NCI-H460 (cell line): ENCODE data around the gene CASP9. TPM values are rescaled to one million over a fixed set of nuclear protein-coding genes. Genes with fewer than 3 reads are reported as not detected.
"Not testable (repeated sequence)": the region's sequence is repeated elsewhere in the genome, so short reads cannot be mapped to it uniquely, and the experiment has no call there.

Experiments
- DNase-seq: peaks from one replicate; pipeline ENCODE4 v3.0.0-alpha.2; 2016; ENCODE audit warnings: low read depth; ENCODE audit errors: extremely low read depth
- total RNA-seq: library from RNA; depleted of rRNA; stranded (reverse); fragments of >200 nt; shearing (Covaris generic); gene quantifications from 2 replicates; pipeline ENCODE4 v1.2.3, GENCODE V29; 2014

CASP9 gene
- total RNA-seq, 1 experiment from 2014 or later: 18.0 TPM

DNA sequence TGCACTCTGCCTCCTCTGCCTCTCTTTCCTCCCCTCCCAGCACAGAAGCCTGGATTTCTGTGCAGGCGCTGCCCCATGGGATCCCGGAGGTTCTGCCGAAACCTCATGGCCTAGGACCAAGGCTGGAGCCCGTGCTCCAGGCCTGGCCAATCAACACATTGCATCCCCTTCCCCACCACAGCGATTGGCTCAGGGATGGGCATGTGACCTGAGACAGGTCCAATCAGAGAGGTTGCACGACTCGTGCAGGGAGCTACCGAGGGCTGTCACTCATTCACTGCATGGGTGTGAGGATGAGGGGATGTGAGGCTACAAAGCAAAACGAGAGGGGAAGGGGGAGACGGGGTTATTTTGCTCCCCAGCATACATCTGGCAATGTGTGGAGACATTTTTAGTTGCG lies 51.4 kb downstream of the CASP9 start:
- DNase-seq: no peak

GRCh38 chr1:15471723-15472122 lies 52.3 kb downstream of the CASP9 start:
- not testable (repeated sequence) for DNase-seq

- not testable (repeated sequence) for DNase-seq
Observed at GRCh38 chr1:15471067-15471466, 52.9 kb downstream of the CASP9 start.

GRCh38 chr1:15469821-15470448 lies 54.1 kb downstream of the CASP9 start:
- not testable (repeated sequence) for DNase-seq

DNA sequence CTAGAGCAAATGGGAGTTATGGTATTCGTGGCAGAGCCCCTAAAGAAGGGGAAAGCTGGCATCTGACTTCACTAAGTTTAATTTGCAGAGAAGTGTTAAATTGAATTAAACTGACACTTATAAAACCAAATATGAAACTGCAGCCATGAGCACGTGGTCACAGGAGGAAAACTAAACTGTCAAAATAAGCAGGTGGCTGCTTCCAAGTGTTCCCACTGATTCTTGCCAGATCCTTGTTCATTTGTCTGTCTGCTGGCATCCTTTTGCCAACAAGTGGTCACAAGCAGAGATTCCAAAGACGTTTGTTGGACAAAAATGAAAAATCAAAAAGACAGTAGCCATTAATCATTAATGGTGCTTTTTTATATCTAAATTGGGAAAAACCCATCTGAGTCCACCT lies 54.7 kb downstream of the CASP9 start:
- DNase-seq: no peak

- DNase-seq: no peak
Observed at GRCh38 chr1:15468145-15468544, 55.9 kb downstream of the CASP9 start.

GRCh38 chr1:15466955-15467625 lies 56.9 kb downstream of the CASP9 start:
- DNase-seq: not testable (repeated sequence)

DNA sequence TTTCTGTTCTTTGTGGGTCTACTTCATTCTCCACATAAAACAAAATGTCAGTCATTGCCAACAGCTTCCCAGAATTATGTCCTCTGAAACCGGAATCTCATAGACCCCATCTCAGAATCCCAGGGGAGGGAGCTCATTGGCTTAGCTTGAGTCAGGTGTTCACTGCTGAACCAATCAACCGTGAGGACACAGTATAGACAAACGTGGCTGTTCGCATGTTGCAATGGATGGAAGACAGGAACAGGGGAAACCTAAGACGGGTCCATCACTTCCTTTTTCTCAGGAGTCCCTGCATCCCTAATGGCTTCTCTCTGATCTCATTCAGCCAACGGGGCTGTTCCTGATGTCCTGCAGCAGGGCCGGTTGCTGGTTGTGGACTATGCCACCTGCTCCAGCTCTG lies 58.3 kb downstream of the CASP9 start:
- no peak for DNase-seq

GRCh38 chr1:15463926-15464322 lies 60.1 kb downstream of the CASP9 start:
- not testable (repeated sequence) for DNase-seq

- DNase-seq: not testable (repeated sequence)
Observed at GRCh38 chr1:15463064-15463800, 60.8 kb downstream of the CASP9 start.

GRCh38 chr1:15460708-15461095 lies 63.3 kb downstream of the CASP9 start:
- DNase-seq: no peak

- no peak for DNase-seq
Observed at GRCh38 chr1:15459771-15460707, 64.0 kb downstream of the CASP9 start.

DNA sequence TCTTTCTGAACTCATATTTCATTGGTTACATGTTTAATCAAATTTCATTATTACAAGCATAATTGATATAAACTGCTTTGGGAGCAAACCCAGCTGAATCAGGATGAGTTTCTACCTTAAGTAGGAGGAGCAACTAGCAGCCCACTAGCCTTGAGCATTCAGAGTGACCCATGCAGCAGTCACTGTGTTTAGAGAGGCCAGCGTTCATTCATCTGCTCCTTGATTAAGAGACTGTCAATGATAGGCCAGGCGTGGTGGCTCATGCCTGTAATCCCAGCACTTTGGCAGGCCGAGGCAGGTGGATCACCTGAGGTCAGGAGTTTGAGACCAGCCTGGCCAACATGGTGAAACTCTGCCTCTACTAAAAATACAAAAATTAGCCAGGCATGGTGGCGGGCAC lies 65.6 kb downstream of the CASP9 start:
- not testable (repeated sequence) for DNase-seq

- DNase-seq: no peak
Observed at GRCh38 chr1:15457585-15457984, 66.4 kb downstream of the CASP9 start.

DNA sequence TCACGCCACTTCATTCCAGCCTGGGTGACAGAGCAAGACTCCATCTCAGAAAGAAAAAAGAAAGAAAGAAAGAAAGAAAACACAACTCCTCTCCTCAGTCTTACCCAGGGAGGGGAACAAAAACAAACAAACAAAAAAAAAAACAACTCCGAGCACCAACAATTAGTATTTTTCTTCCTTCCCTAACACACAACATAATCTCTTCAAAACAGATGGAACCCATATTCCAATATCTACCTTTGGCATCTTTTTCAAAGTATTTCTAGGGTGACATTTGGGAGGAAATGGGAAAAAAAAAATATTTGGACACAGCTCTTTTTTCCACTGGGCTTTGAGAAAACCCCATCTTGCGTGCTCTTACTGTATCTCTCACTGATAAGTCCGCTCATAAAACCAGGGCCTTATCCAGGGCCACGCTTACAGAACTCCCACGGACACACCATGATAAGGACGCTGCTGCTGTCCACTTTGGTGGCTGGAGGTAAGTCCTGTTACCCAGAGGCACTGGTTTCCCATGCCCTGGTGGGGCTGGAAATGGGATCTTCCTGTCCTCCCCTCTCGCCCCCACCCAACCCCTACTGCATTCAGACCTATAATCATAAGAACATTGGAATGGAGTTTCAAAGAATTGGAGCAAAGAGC lies 67.6 kb downstream of the CASP9 start, which contains the start of gene CELA2A:
CELA2A (plus strand) TSS at position 420 of the 642 bp plus-strand sequence; CDS start at position 442, 22 bp downstream.
- no peak for DNase-seq

- DNase-seq: no peak
Observed at GRCh38 chr1:15455522-15455921, 68.5 kb downstream of the CASP9 start.

DNA sequence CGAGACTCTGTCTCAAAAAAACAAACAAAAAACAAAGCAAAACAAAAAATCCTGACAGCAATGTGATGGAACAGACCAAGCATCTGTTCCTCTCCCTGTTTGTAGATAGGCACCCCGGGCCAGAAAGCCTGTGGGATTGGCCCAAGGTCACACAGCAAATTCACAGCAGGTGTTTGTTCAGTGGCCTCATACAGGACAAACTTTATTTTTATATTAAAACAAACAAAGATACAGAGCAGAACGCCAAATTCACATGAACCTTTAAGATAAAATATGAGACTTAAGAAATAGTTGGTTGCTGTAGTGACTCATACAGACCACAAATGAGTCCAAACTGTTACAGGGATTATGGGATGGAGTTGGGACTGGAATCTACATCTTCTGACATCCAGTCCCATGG lies 69.8 kb downstream of the CASP9 start:
- no peak for DNase-seq

GRCh38 chr1:15453734-15454133 lies 70.3 kb downstream of the CASP9 start:
- DNase-seq: no peak

DNA sequence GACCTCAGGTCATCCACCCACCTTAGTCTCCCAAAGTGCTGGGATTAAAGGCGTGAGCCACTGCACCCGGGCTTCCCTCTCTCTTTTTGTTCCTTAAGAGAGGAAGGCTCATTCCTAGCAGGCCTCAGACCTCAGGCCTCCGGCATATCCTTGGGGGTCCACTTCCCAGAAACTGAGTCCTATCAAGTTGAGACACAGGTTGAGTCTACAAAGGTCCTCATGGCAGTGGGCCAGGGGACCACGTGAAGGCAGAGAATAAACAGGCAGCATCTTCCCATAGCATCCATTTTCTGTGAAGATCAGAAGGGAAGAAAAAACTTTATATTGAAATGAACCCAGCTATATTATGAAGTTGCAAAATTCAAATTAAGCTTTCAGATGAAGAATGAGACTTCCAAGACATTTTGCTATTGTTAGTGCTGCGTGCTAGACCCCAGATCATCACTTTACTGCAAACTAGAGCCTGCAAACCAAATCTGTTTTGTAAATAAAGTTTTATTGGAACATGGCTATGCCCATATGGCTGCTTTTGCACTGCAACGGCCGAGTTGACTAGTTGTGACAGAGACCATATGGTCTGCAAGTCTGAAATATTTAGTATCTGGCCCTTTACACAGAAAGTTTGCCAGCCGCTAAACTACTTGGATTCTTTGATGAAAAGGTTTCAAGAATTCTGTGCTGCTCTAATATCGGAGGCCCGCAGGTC lies 71.0 kb downstream of the CASP9 start:
- DNase-seq: no peak
